ENCODE results near the gene FGGY. TPM values are rescaled to one million over a fixed set of nuclear protein-coding genes. Genes with fewer than 3 reads are reported as not detected.
A peak's percentile ranks its signal among the peaks of the same experiment; 100 is the strongest.

FGGY gene
- total RNA-seq, 2 donors from 2014 or later, result 16.0 to 21.8 TPM

DNA sequence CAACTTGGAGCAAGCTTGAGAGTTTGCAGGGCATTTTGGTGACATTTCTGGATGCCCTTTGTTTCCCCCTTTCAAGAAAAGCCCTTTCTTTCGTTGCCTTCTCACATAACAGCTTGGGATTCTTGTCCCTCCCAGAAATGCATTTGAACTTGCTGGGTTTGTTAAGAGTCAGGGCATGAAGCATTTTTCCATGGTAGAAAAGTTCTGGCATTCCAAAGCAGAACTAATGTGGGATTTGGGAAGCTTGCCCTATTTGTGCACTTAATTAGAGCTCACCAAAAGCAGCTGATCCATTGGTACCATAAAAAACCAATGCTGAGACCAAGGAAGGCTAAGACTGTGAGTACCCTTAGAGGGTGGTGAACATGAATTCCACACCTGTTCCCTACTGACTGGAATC, 418.1 kb downstream of the FGGY start:
- TF ChIP-seq, protein P1, sequence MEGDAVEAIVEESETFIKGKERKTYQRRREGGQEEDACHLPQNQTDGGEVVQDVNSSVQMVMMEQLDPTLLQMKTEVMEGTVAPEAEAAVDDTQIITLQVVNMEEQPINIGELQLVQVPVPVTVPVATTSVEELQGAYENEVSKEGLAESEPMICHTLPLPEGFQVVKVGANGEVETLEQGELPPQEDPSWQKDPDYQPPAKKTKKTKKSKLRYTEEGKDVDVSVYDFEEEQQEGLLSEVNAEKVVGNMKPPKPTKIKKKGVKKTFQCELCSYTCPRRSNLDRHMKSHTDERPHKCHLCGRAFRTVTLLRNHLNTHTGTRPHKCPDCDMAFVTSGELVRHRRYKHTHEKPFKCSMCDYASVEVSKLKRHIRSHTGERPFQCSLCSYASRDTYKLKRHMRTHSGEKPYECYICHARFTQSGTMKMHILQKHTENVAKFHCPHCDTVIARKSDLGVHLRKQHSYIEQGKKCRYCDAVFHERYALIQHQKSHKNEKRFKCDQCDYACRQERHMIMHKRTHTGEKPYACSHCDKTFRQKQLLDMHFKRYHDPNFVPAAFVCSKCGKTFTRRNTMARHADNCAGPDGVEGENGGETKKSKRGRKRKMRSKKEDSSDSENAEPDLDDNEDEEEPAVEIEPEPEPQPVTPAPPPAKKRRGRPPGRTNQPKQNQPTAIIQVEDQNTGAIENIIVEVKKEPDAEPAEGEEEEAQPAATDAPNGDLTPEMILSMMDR (IDR thresholded peaks at IDR 0.05), result no peak
- no peaks in the 10 kb centered on the region for H3K27me3 ChIP-seq
- H3K9me3 ChIP-seq, result no peaks in the 10 kb centered on the region
- no peak for DNase-seq (ENCODE audit: low spot score)
- H3K36me3 ChIP-seq, result no peaks in the 10 kb centered on the region
- no peak overlapping the region for H3K4me3 ChIP-seq
- H3K27ac ChIP-seq, result no peak overlapping the region
- peaks cover 0 to 17% of the 10 kb centered on the region in 2 donors for H3K4me1 ChIP-seq

DNA sequence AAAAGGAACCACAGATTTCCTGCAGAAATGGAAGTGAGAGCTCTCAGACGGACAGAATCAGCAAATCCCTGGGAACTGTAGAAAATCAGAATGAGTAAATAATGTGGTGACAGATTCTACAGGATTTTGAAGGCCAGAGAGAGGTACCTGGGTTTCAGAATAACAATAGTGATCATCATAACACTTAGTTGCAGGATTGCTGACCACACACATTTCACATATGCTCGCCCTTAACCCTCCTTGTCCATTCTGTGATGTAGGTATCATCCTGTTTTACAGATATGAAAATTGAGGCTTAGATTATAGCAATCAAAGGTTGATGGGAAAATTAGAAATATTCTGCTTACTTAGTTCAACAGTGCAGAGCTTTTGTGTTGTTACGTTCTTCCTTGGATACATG, 419.9 kb downstream of the FGGY start:
- no peak for DNase-seq (ENCODE audit: low spot score)
- H3K4me3 ChIP-seq, result no peak overlapping the region
- H3K9me3 ChIP-seq, result no peaks in the 10 kb centered on the region
- peaks cover 0 to 17% of the 10 kb centered on the region in 2 donors for H3K4me1 ChIP-seq
- TF ChIP-seq, protein P1 (IDR thresholded peaks at IDR 0.05), result no peak
- no peak overlapping the region for H3K27ac ChIP-seq
- H3K27me3 ChIP-seq, result no peaks in the 10 kb centered on the region
- H3K36me3 ChIP-seq, result no peaks in the 10 kb centered on the region

DNA sequence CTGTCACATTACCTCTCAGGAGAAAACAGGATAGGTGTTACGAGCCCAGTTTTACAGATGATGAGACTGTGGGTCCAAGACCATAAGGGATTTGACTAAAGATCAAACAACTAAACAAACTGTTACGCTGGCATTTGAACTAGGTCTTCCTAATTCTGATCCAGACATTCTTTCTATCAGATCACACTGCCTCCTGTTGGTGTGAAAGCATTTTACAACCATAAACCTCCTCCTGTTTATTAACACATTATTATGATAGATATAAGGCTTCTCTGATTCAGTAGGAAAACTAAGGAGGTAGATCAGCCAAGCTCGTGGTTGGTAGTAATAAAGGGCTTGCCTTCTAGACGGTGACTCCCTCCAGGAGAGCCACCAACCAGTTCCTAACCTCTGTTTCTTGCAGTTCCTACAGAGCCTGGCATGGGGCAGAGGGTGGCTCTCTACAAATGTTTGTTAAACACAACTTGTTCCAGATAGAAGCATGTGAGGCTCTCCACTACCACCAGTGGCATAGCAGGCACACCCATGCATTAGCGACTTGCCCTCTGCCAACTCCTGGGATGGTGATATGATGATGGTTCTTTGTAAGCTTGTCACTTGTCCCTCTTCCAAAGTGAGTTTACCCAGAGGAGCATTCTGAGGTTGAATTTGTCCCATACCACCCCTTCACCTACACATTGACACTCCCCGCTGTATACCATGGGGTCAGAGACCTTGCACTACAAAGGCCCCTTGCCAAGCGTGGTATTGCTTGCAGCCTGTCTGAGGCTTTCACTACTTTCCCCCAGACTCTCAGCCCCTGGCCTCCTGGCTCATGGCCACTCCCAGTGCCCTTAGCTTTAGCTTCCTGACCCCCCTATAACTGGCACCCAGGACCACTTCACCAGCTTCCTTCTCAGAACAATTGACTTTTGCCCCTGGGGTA, 421.4 kb downstream of the FGGY start:
- Histone ChIP-seq H3K4me1 (peaks cover 0 to 17% of the 10 kb centered on the region in 2 donors), H3K4me3 (no peak overlapping the region), H3K27me3 (no peaks in the 10 kb centered on the region), H3K9me3 (peaks cover 0 to 4% of the 10 kb centered on the region in 2 donors), H3K36me3 (no peaks in the 10 kb centered on the region), H3K27ac (peak overlapping the region; percentile 77 to 81)
- TF ChIP-seq, protein P1 (IDR thresholded peaks at IDR 0.05), result peak in 1 of 2 donors; percentile 52
- DNase-seq (ENCODE audit: low spot score), result no peak

DNA sequence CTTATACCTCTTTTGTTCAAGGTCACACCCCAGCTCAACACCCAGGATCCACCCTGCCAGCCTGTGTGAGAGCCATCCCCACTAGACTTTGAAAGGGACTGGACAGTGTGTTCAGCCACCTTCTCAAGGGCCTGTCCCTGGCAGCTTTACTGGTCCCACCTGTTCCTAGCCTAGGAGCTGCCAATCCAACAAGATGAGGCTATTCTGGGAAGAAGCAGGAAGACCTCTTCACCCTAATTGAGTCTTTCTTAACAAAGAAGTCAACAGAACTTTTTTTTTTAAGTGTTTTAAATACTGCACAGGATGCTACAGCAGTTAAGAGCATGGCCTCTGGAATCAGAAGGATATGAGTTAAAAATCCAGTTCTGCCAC, 422.1 kb downstream of the FGGY start:
- no peak for DNase-seq (ENCODE audit: low spot score)
- Histone ChIP-seq H3K4me3 (no peak overlapping the region), H3K27me3 (no peaks in the 10 kb centered on the region), H3K27ac (peak overlapping the region; percentile 77 to 81), H3K36me3 (no peaks in the 10 kb centered on the region), H3K9me3 (peaks cover 0 to 6% of the 10 kb centered on the region in 2 donors), H3K4me1 (peaks cover 0 to 17% of the 10 kb centered on the region in 2 donors)
- TF ChIP-seq, protein P1 (IDR thresholded peaks at IDR 0.05), result no peak

DNA sequence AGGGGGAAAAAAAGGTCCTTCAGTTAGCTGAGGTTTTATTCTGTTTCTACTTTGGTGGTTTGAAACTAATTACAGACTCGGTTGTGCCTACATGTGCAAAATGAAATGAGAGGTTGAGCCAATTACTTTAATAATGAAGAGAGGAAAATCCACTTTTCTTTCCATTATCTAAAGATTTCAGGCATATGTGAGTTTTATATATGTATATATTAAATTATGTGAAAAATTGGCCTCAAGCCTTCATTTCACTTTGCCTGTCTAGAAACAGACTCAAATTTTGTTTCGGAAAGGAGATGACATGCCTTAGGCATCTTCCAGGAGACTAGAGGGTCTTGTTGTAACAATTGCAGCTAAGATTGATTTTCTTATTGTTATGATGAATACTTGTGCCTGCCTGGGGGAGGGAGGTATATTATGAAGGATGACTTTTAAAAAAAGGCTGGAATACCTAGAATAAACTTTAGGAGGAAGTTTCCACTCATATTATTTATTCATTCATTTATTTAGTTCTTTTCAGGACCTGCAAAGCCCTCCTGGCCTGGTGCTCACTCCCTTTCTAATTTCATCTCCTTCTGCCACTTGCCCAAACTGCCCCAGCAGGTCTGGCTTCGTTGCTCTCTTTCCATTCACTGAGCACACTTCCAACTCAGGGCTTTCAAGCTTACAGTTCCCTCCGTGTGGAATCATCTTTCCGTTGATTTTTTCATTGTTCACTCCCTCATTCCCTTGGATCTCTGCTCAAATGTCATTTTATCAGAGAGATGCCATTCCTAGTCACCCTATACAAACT, 423.6 kb downstream of the FGGY start:
- Histone ChIP-seq H3K36me3 (no peaks in the 10 kb centered on the region), H3K27ac (no peak overlapping the region), H3K9me3 (peaks cover 0 to 6% of the 10 kb centered on the region in 2 donors), H3K27me3 (no peaks in the 10 kb centered on the region), H3K4me1 (peaks cover 0 to 17% of the 10 kb centered on the region in 2 donors), H3K4me3 (no peak overlapping the region)
- DNase-seq (ENCODE audit: low spot score), result no peak
- TF ChIP-seq, protein P1 (IDR thresholded peaks at IDR 0.05), result no peak
